Measurements from ENCODE around the gene RBM6.

DNA sequence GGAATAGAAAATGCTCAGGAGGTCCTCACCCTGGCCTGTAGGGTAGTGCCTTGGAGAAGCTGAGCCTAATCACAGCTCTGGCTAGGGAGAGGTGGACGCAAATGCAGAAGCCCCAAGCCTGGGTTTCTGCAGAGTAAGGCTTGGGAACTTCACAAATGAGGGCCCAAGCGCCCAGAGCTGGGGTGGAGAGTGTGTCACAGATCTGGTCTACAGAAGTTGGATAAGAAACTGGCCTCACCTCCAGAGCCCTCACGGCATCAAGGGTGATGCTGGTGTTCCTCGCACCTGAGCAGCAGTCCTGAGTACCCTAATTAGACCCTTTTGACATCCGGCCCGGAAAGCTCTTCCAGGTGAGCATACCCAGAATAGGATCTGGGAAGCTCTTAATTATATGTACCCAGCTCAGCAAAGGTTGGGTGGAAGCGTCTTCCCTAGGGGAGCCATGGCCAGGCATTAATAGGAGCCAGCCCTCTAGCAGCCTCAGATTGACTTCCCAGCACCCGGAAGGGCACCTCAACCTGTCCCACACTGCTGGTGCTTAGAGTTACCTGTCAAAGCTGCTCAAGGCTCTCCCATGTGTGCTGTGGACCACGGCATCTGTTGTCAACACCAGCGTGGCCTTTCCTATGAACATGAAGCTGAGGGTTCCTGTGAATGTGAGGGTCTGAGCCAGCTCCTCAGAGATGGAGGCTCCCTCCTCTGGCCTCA is 180.6 kb downstream of the RBM6 start:
- TF ChIP-seq, protein P1, sequence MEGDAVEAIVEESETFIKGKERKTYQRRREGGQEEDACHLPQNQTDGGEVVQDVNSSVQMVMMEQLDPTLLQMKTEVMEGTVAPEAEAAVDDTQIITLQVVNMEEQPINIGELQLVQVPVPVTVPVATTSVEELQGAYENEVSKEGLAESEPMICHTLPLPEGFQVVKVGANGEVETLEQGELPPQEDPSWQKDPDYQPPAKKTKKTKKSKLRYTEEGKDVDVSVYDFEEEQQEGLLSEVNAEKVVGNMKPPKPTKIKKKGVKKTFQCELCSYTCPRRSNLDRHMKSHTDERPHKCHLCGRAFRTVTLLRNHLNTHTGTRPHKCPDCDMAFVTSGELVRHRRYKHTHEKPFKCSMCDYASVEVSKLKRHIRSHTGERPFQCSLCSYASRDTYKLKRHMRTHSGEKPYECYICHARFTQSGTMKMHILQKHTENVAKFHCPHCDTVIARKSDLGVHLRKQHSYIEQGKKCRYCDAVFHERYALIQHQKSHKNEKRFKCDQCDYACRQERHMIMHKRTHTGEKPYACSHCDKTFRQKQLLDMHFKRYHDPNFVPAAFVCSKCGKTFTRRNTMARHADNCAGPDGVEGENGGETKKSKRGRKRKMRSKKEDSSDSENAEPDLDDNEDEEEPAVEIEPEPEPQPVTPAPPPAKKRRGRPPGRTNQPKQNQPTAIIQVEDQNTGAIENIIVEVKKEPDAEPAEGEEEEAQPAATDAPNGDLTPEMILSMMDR (IDR thresholded peaks at IDR 0.05): no peak
- TF ChIP-seq RAD21 (IDR thresholded peaks at IDR 0.05; ENCODE audit: low read length): no peak
- TF ChIP-seq, protein P2, sequence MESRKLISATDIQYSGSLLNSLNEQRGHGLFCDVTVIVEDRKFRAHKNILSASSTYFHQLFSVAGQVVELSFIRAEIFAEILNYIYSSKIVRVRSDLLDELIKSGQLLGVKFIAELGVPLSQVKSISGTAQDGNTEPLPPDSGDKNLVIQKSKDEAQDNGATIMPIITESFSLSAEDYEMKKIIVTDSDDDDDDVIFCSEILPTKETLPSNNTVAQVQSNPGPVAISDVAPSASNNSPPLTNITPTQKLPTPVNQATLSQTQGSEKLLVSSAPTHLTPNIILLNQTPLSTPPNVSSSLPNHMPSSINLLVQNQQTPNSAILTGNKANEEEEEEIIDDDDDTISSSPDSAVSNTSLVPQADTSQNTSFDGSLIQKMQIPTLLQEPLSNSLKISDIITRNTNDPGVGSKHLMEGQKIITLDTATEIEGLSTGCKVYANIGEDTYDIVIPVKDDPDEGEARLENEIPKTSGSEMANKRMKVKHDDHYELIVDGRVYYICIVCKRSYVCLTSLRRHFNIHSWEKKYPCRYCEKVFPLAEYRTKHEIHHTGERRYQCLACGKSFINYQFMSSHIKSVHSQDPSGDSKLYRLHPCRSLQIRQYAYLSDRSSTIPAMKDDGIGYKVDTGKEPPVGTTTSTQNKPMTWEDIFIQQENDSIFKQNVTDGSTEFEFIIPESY (IDR thresholded peaks at IDR 0.05; ENCODE audit: borderline replicate concordance, low read depth): no peak
- TF ChIP-seq EZH2phosphoT487 (IDR thresholded peaks at IDR 0.05; ENCODE audit: borderline replicate concordance, low read depth): no peak
- TF ChIP-seq TAF1 (IDR thresholded peaks at IDR 0.05; ENCODE audit: borderline replicate concordance, low read depth, low read length): no peak
- TF ChIP-seq FOSL2 (IDR thresholded peaks at IDR 0.05; ENCODE audit: borderline replicate concordance, low read depth): no peak; the same call in 1 of the 2 replicates
- TF ChIP-seq, protein P3, sequence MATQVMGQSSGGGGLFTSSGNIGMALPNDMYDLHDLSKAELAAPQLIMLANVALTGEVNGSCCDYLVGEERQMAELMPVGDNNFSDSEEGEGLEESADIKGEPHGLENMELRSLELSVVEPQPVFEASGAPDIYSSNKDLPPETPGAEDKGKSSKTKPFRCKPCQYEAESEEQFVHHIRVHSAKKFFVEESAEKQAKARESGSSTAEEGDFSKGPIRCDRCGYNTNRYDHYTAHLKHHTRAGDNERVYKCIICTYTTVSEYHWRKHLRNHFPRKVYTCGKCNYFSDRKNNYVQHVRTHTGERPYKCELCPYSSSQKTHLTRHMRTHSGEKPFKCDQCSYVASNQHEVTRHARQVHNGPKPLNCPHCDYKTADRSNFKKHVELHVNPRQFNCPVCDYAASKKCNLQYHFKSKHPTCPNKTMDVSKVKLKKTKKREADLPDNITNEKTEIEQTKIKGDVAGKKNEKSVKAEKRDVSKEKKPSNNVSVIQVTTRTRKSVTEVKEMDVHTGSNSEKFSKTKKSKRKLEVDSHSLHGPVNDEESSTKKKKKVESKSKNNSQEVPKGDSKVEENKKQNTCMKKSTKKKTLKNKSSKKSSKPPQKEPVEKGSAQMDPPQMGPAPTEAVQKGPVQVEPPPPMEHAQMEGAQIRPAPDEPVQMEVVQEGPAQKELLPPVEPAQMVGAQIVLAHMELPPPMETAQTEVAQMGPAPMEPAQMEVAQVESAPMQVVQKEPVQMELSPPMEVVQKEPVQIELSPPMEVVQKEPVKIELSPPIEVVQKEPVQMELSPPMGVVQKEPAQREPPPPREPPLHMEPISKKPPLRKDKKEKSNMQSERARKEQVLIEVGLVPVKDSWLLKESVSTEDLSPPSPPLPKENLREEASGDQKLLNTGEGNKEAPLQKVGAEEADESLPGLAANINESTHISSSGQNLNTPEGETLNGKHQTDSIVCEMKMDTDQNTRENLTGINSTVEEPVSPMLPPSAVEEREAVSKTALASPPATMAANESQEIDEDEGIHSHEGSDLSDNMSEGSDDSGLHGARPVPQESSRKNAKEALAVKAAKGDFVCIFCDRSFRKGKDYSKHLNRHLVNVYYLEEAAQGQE (IDR thresholded peaks at IDR 0.05; ENCODE audit: low read depth, low read length): no peak
- TF ChIP-seq ELF1 (IDR thresholded peaks at IDR 0.05): no peak
- no peak for TF ChIP-seq RFX5 (IDR thresholded peaks at IDR 0.05; ENCODE audit: low read length)
- TF ChIP-seq GATA2 (CRISPR knock-in tag; IDR thresholded peaks at IDR 0.05): no peak
- no peak for TF ChIP-seq SMC3 (IDR thresholded peaks at IDR 0.05; ENCODE audit: low read depth, low read length)
